ENCODE measurements around the gene PTP4A2. TPM values are rescaled to one million over a fixed set of nuclear protein-coding genes. Genes with fewer than 3 reads are reported as not detected.

PTP4A2 gene
- total RNA-seq (2012; rRNA removed) = 413 and 440 TPM in 2 replicates

DNA sequence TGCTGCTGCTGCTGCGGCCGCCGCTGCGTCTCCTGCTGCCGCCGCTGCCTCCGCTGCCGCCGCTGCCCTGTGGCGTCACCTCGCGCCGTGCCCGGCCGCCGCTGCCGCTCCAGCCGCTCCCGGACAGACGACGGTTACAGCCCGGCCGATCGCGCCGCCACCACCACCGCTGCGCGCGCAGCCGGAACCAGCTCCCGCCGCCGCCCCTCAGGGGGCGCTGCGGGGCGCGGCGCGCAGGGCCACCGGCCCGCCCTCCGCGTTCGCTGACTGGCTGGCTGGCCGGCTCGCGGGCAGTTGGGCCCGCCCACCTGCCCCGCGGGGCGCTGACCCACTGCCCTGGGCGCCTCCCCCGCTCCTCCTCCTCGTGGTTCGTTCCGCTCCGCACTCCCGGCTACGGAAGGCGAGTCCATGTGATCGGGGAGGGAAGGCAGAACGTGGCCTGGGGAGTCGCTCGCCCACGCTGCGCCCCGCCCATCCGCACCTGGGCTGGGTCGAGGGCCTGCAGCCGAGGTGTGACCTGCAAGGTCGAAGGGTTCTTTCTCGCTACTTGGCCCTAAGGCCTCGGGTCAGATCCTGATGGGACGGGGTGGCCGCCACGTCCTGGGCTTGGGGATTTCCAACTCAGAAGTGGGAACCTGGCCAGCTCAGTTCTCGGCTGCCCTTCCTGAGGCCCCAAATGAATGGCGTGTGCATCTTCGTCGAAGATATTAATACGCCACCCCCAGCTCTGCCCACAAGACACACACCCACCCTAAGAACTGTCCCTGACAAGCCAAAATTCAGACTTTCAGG lies at the start of gene PTP4A2:
Gene PTP4A2, minus strand, starts transcription at position 185 of the 792 bp plus-strand sequence. CDS start 19,303 bp downstream, outside the sequence.
- H3K36me3 ChIP-seq (ENCODE audit: insufficient read depth, low read length) = no peaks in the 10 kb centered on the region
- no peaks in the 10 kb centered on the region for H3K27me3 ChIP-seq (ENCODE audit: control insufficient read depth, insufficient read depth, low read length)
- H3K4me3 ChIP-seq (ENCODE audit: low read length) = peak within 1 kb of the TSS; percentile 99
- peak within 1 kb of the TSS; percentile 93 for H3K9ac ChIP-seq (ENCODE audit: low read depth, low read length)
- peak within 1 kb of the TSS; percentile 95 for H3K4me2 ChIP-seq (ENCODE audit: low read length)
- no peaks in the 10 kb centered on the region for H3K9me3 ChIP-seq (replicated peaks; ENCODE audit: low read length)
- peaks cover 48% of the 10 kb centered on the region for H3K4me1 ChIP-seq (ENCODE audit: control insufficient read depth, insufficient read depth, low read length)

DNA sequence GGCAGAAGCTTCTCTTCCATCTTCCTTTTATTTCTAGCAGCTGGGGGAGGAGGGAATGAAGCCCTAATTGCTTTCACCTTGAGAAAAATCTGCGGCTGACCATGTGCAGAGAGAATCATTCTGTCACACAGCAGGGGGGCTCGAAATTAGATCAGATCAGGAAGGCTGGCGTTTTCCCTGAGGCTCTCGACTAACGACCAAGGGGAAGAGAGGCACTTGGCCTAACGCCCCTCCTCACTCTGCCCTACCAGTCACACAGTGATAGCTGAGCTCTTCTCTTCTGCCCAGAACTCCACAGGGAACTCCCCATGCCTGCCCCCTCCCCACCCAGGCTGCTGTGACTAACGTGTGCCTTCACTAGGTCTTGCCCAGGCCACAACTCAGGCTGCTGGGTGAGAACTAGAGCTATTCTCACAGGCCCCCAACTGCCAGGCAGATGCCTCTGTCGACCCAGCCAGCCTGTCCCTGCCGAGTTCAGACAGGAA lies 49.0 kb upstream of the PTP4A2 start:
- Histone ChIP-seq H3K4me1 (ENCODE audit: control insufficient read depth, insufficient read depth, low read length) (peaks cover 14% of the 10 kb centered on the region), H3K9me3 (replicated peaks; ENCODE audit: low read length) (no peaks in the 10 kb centered on the region), H3K9ac (ENCODE audit: low read depth, low read length) (no peak overlapping the region), H3K27me3 (ENCODE audit: control insufficient read depth, insufficient read depth, low read length) (no peaks in the 10 kb centered on the region), H3K4me3 (ENCODE audit: low read length) (no peak overlapping the region), H3K36me3 (ENCODE audit: insufficient read depth, low read length) (no peaks in the 10 kb centered on the region), H3K4me2 (ENCODE audit: low read length) (no peak overlapping the region)

DNA sequence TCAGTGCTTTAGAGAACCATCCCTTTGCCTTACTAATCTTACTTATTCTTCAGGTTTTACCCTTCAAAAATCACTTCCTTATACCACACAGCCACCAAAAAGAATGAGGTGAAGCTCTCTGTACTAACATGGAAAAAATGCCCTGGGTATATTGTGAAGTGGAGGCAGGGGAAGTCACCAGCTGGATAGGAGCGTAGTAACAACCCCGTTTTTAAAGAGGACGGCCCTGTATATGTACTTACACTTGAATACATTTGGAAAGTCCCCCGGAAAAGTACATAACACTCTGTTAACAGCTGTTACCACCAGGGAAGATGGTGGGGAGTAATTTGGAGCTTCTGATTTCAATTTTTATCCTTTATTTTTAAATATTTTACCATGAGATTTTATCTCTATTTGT lies 47.3 kb upstream of the PTP4A2 start:
- Histone ChIP-seq H3K9me3 (replicated peaks; ENCODE audit: low read length) (no peaks in the 10 kb centered on the region), H3K4me2 (ENCODE audit: low read length) (peak overlapping the region; percentile 4), H3K4me3 (ENCODE audit: low read length) (no peak overlapping the region), H3K4me1 (ENCODE audit: control insufficient read depth, insufficient read depth, low read length) (peaks cover 20% of the 10 kb centered on the region), H3K9ac (ENCODE audit: low read depth, low read length) (peak overlapping the region; percentile 51), H3K27me3 (ENCODE audit: control insufficient read depth, insufficient read depth, low read length) (no peaks in the 10 kb centered on the region), H3K36me3 (ENCODE audit: insufficient read depth, low read length) (no peaks in the 10 kb centered on the region)

DNA sequence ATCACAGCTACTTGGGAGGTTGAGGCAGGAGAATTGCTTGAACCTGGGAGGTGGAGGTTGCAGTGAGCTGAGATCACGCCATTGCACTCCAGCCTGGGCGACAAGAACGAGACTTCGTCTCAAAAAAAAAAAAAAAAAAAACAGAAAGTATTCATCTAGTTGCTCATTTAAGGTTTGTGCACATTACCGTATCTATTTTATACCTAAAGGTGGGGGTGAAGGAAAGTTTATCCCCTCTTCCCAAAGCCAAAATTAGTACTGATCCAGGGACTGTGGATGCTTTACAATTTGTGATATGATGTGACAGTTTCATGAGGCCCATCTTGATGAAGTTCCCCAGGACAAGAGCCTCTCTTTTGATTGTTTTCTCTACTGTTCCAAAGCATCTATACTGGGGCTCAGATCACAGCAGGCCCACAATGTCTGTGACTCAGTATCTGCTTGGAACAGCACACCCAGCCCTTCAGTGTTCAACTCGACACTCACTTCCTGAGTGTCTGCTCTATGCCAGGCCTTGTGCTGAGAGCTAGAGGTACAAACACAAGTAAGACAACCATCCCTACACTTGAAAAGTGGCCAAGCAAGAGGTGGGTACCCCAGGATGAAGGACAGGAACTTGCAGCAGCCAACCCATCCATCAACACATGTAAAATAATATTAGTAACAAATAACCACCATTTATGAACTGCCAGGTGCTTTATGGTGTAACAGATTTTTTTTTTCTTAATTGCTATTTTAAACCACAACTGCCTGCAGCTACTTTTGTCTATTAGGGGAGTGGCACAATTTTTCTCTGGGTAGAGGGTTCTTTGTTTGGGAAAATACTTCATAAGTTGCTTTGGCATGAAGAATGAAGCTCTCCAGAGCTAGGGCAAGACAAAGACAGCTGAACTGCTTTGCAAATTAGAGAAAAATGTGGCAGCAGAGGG lies 46.5 kb upstream of the PTP4A2 start:
- no peak overlapping the region for H3K4me3 ChIP-seq (ENCODE audit: low read length)
- H3K36me3 ChIP-seq (ENCODE audit: insufficient read depth, low read length) = no peaks in the 10 kb centered on the region
- no peaks in the 10 kb centered on the region for H3K27me3 ChIP-seq (ENCODE audit: control insufficient read depth, insufficient read depth, low read length)
- peak overlapping the region; percentile 4 for H3K4me2 ChIP-seq (ENCODE audit: low read length)
- H3K9ac ChIP-seq (ENCODE audit: low read depth, low read length) = peak overlapping the region; percentile 51
- H3K4me1 ChIP-seq (ENCODE audit: control insufficient read depth, insufficient read depth, low read length) = peaks cover 20% of the 10 kb centered on the region
- no peaks in the 10 kb centered on the region for H3K9me3 ChIP-seq (replicated peaks; ENCODE audit: low read length)

DNA sequence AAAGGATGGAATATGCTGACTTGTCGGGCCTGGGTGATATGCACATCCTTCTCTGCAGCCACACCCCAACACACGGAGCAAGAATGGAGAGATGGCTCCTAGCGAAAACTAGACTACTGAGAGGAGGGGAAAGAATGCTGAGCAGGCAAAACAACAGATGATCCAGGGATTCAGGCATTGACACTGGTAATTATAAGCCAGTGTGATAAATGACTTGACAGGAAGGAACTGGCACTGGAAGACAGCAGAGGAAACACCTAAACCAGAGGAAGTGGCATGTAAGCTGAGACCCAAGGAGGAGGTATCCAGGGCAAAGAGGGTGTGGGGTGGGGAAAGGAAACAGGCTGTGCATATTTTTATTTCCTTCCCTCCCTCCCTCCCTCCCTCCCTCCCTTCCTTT lies 43.8 kb upstream of the PTP4A2 start:
- H3K9ac ChIP-seq (ENCODE audit: low read depth, low read length) = no peak overlapping the region
- no peak overlapping the region for H3K4me3 ChIP-seq (ENCODE audit: low read length)
- H3K27me3 ChIP-seq (ENCODE audit: control insufficient read depth, insufficient read depth, low read length) = no peaks in the 10 kb centered on the region
- H3K36me3 ChIP-seq (ENCODE audit: insufficient read depth, low read length) = no peaks in the 10 kb centered on the region
- no peaks in the 10 kb centered on the region for H3K9me3 ChIP-seq (replicated peaks; ENCODE audit: low read length)
- H3K4me1 ChIP-seq (ENCODE audit: control insufficient read depth, insufficient read depth, low read length) = peaks cover 26% of the 10 kb centered on the region
- H3K4me2 ChIP-seq (ENCODE audit: low read length) = no peak overlapping the region

DNA sequence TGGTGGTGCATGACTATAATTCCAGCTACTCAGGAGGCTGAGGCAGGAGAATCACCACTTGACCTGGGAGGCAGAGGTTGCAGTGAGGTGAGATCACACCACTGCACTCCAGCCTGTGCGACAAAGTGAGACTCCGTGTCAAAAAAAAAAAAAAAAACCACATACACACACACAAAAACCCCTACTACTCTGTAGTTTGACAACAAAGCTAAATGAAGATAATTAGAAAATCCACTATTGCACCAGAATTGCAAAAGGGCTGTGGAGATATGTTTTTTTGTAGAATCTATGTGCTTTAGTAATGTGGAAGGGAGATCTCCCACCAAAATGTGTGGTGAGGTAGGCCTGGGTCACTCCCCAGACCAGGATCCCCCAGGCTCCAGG lies 43.3 kb upstream of the PTP4A2 start:
- no peaks in the 10 kb centered on the region for H3K9me3 ChIP-seq (replicated peaks; ENCODE audit: low read length)
- H3K9ac ChIP-seq (ENCODE audit: low read depth, low read length) = no peak overlapping the region
- no peak overlapping the region for H3K4me3 ChIP-seq (ENCODE audit: low read length)
- no peaks in the 10 kb centered on the region for H3K27me3 ChIP-seq (ENCODE audit: control insufficient read depth, insufficient read depth, low read length)
- H3K36me3 ChIP-seq (ENCODE audit: insufficient read depth, low read length) = no peaks in the 10 kb centered on the region
- peaks cover 27% of the 10 kb centered on the region for H3K4me1 ChIP-seq (ENCODE audit: control insufficient read depth, insufficient read depth, low read length)
- no peak overlapping the region for H3K4me2 ChIP-seq (ENCODE audit: low read length)

DNA sequence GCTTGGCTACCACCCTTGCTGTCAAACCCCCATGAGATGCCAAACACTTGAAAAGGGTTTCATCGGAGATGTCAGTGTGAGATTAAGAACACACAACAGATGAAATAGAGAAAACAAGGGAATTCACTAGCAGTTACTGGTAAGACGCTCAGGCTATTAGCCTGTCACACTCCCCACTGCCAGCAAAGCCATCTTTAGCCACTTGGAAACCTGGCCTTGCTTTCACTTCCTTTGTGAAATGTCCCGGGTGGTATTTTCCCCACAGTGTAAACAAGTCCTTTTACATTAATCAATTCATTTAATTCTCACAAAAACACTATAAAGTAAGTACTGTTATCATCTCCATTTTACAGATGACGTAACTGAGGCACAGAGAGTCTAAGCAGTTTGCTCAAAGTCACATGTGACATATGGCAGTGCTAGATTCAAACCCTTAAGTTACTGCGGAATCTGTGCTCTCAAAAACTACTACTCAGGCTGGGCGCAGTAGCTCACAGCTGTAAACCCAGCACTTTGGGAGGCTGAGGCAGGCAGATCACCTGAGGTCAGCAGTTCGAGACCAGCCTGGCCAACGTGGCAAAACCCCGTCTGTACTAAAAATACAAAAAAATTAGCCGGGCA lies 42.8 kb upstream of the PTP4A2 start:
- no peaks in the 10 kb centered on the region for H3K27me3 ChIP-seq (ENCODE audit: control insufficient read depth, insufficient read depth, low read length)
- no peaks in the 10 kb centered on the region for H3K36me3 ChIP-seq (ENCODE audit: insufficient read depth, low read length)
- no peaks in the 10 kb centered on the region for H3K9me3 ChIP-seq (replicated peaks; ENCODE audit: low read length)
- H3K4me2 ChIP-seq (ENCODE audit: low read length) = no peak overlapping the region
- peaks cover 27% of the 10 kb centered on the region for H3K4me1 ChIP-seq (ENCODE audit: control insufficient read depth, insufficient read depth, low read length)
- no peak overlapping the region for H3K9ac ChIP-seq (ENCODE audit: low read depth, low read length)
- H3K4me3 ChIP-seq (ENCODE audit: low read length) = no peak overlapping the region

DNA sequence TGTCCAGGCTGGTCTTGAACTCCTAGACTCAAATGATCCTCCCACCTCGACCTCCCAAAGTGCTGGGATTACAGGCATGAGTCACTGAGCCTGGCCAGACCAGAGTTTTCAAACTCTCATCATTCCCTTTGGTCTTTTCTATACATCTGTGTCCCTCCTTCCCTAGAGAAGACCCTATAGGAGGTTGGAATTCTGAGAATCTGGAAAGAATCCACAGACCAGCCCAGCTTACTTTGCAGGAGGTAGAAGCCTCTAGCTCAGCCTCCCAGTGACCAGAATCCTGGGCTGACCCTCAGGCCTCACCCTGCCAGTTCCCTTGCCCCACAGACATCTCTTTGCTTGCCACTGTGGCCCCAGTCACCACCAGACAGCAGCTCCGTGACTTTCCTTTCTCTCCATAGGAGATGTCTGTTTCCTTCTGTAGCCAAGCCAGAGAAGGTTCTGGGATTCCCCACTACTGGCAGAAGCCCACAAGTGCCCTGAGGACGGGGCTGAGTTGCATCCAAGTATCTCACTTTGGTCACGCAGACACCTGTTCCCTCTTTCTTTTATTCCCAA lies 40.8 kb upstream of the PTP4A2 start:
- Histone ChIP-seq H3K36me3 (ENCODE audit: insufficient read depth, low read length) (no peaks in the 10 kb centered on the region), H3K9me3 (replicated peaks; ENCODE audit: low read length) (no peaks in the 10 kb centered on the region), H3K9ac (ENCODE audit: low read depth, low read length) (no peak overlapping the region), H3K4me1 (ENCODE audit: control insufficient read depth, insufficient read depth, low read length) (peaks cover 13% of the 10 kb centered on the region), H3K27me3 (ENCODE audit: control insufficient read depth, insufficient read depth, low read length) (no peaks in the 10 kb centered on the region), H3K4me2 (ENCODE audit: low read length) (no peak overlapping the region), H3K4me3 (ENCODE audit: low read length) (no peak overlapping the region)

DNA sequence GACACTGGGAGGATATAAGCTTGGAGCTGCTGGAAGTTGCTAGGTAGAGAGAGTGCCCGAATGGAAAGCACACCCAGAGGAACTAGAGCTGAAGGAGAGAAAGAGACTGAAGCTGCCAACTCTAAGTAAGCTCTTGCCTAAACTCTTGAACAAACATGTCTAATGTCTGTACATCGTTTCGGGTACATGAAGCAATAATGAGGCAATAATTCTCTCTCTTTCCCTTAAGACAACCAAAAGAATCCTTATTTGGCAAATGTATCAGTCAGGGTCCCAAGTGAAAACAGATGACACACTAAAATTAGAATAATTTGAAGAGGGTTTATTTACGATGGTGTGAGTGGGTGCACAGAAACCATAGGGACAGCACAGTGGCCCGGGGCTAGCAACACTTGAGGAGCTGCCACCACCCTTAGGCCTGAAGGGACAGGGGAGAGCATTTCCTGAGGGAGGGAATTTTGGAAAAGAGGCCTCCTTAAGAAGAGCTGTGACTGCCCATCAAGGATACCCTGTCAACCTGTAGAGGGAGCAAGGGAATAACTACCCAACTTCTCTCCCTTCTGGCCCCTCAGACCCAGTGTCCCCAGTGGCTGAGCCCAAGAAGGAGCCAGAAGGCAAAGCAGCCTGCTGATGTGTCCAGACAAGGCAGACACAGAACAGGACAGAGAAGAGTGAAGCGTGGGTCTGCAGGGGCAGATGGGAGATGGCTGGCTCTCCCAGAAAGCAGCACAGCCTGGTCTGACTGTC lies 39.4 kb upstream of the PTP4A2 start:
- Histone ChIP-seq H3K4me2 (ENCODE audit: low read length) (no peak overlapping the region), H3K4me3 (ENCODE audit: low read length) (no peak overlapping the region), H3K36me3 (ENCODE audit: insufficient read depth, low read length) (no peaks in the 10 kb centered on the region), H3K4me1 (ENCODE audit: control insufficient read depth, insufficient read depth, low read length) (peaks cover 13% of the 10 kb centered on the region), H3K9me3 (replicated peaks; ENCODE audit: low read length) (no peaks in the 10 kb centered on the region), H3K27me3 (ENCODE audit: control insufficient read depth, insufficient read depth, low read length) (no peaks in the 10 kb centered on the region), H3K9ac (ENCODE audit: low read depth, low read length) (no peak overlapping the region)

DNA sequence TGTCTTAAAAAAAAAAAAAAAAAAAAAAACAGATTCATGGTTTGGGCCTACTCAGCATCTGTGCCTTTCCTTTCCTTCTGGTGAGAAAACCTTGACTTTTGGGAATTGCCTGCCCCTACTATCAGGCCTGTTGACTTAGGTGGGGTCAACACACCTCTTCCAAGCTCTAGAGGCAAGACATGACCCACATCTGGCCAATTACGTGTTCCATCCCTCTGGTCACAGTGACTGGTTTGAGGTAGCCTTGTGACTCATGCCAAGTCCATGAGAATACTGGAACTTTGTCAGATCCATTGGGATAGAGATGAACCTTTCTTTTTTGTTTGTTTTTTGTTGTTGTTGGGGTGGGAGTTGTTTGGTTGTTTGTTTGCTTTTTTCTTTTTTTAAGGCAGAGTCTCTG lies 38.2 kb upstream of the PTP4A2 start:
- H3K27me3 ChIP-seq (ENCODE audit: control insufficient read depth, insufficient read depth, low read length) = no peaks in the 10 kb centered on the region
- no peaks in the 10 kb centered on the region for H3K36me3 ChIP-seq (ENCODE audit: insufficient read depth, low read length)
- peaks cover 7% of the 10 kb centered on the region for H3K4me1 ChIP-seq (ENCODE audit: control insufficient read depth, insufficient read depth, low read length)
- H3K9ac ChIP-seq (ENCODE audit: low read depth, low read length) = no peak overlapping the region
- H3K4me3 ChIP-seq (ENCODE audit: low read length) = no peak overlapping the region
- no peaks in the 10 kb centered on the region for H3K9me3 ChIP-seq (replicated peaks; ENCODE audit: low read length)
- no peak overlapping the region for H3K4me2 ChIP-seq (ENCODE audit: low read length)

Data from skeletal muscle satellite cell (primary cell).